Measurements from ENCODE around the gene APBB1IP. TPM values are rescaled to one million over a fixed set of nuclear protein-coding genes. Genes with fewer than 3 reads are reported as not detected.

The APBB1IP gene
- total and polyA plus RNA-seq, 9 of the 15 experiments (the other 6 are each of a cell fraction or from before 2014, with no cell fraction given), result 0.03 to 0.11 (median 0.06) TPM; not detected in 4

DNA sequence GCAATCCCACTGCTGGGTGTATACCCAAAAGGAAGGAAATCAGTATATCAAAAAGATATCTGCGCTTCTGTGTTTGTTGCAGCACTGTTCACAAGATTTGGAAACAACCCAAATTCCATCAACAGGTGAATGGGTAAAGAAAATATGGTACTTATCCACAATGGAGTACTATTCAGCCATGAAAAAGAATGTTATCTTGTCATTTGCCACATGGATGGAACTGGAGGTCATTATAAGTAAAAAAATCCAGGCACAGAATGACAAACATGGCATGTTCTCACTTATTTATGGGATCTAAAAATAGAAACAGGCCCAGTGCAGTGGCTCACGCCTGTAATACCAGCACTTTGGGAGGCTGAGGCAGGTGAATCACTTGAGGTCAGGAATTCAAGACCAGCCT, 15.7 kb downstream of the APBB1IP start:
- Histone ChIP-seq H4K20me1 (replicated peaks; ENCODE audit: control insufficient read depth, insufficient read depth, low read length) (no peaks in the 10 kb centered on the region), H3K4me3 (no peak overlapping the region), H3K9me1 (ENCODE audit: control insufficient read depth, insufficient read depth, low read length) (no peaks in the 10 kb centered on the region), H3K79me2 (ENCODE audit: control insufficient read depth, insufficient read depth, low read length) (no peaks in the 10 kb centered on the region), H3K36me3 (ENCODE audit: control insufficient read depth, insufficient read depth, low read length) (no peaks in the 10 kb centered on the region), H3K27ac (ENCODE audit: extremely low read depth, low read depth, low read length) (no peak overlapping the region), H3K27me3 (ENCODE audit: control insufficient read depth in 2 of 2, insufficient read depth in 2 of 2, low read length in 2 of 2) (no peaks in the 10 kb centered on the region), H3K9me3 (replicated peaks; ENCODE audit: control insufficient read depth, insufficient read depth, low read depth, low read length) (no peaks in the 10 kb centered on the region), H3K4me1 (replicated peaks in 1 of 2; ENCODE audit: control insufficient read depth in 2 of 2, insufficient read depth in 2 of 2, low read length in 2 of 2) (no peaks in the 10 kb centered on the region), H3K9ac (ENCODE audit: insufficient read depth in 1 of 2, low read depth in 2 of 2, low read length in 2 of 2) (no peak overlapping the region), H2AFZ (ENCODE audit: low read depth, low read length) (no peak overlapping the region), H3K4me2 (ENCODE audit: insufficient read depth, low read length) (no peak overlapping the region)
- ChIA-PET CTCF (ENCODE audit: low intra/inter-chr PET ratio) (no interaction called here), POLR2A (no interaction called here)
- in situ Hi-C loops (cut with MboI) (no loop called here), intact Hi-C loops (cut with micrococcal nuclease) (no loop called here)
- BruUV-seq (replicated peaks), result no TSS peak
- 0% methylated on average over 2 of the region's 2 CpGs for WGBS (ENCODE audit: insufficient coverage, low coverage, missing lambda C conversion rate)
- FAIRE-seq (no peak), ATAC-seq (no peak), DNase-seq (ENCODE audit: extremely low read depth in 1 of 4, low spot score in 3 of 4) (no peak)
- TF ChIP-seq, protein P1, sequence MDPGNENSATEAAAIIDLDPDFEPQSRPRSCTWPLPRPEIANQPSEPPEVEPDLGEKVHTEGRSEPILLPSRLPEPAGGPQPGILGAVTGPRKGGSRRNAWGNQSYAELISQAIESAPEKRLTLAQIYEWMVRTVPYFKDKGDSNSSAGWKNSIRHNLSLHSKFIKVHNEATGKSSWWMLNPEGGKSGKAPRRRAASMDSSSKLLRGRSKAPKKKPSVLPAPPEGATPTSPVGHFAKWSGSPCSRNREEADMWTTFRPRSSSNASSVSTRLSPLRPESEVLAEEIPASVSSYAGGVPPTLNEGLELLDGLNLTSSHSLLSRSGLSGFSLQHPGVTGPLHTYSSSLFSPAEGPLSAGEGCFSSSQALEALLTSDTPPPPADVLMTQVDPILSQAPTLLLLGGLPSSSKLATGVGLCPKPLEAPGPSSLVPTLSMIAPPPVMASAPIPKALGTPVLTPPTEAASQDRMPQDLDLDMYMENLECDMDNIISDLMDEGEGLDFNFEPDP (CRISPR knock-in tag; IDR thresholded peaks at IDR 0.05), result no peak
- TF ChIP-seq ESRRA (IDR thresholded peaks at IDR 0.05; ENCODE audit: borderline replicate concordance, low read depth) (no peak), KLF16 (IDR thresholded peaks at IDR 0.05) (no peak), TSHZ1 (CRISPR knock-in tag; IDR thresholded peaks at IDR 0.05) (no peak), PHF20 (IDR thresholded peaks at IDR 0.05; ENCODE audit: partially characterized antibody) (no peak), SMAD3 (CRISPR knock-in tag; conservative IDR thresholded peaks at IDR 0.05) (no peak), ZNF143 (CRISPR knock-in tag; IDR thresholded peaks at IDR 0.05) (no peak), SMARCE1 (IDR thresholded peaks at IDR 0.05) (no peak), RBM39 (optimal IDR thresholded peaks at IDR 0.05; ENCODE audit: low read depth, low read length) (no peak), AFF4 (CRISPR knock-in tag; IDR thresholded peaks at IDR 0.05) (no peak), ZNF253 (CRISPR knock-in tag; conservative IDR thresholded peaks at IDR 0.05) (no peak)
- TF ChIP-seq, protein P2, sequence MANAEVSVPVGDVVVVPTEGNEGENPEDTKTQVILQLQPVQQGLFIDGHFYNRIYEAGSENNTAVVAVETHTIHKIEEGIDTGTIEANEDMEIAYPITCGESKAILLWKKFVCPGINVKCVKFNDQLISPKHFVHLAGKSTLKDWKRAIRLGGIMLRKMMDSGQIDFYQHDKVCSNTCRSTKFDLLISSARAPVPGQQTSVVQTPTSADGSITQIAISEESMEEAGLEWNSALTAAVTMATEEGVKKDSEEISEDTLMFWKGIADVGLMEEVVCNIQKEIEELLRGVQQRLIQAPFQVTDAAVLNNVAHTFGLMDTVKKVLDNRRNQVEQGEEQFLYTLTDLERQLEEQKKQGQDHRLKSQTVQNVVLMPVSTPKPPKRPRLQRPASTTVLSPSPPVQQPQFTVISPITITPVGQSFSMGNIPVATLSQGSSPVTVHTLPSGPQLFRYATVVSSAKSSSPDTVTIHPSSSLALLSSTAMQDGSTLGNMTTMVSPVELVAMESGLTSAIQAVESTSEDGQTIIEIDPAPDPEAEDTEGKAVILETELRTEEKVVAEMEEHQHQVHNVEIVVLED (CRISPR knock-in tag; IDR thresholded peaks at IDR 0.05), result no peak
- TF ChIP-seq, protein P3, sequence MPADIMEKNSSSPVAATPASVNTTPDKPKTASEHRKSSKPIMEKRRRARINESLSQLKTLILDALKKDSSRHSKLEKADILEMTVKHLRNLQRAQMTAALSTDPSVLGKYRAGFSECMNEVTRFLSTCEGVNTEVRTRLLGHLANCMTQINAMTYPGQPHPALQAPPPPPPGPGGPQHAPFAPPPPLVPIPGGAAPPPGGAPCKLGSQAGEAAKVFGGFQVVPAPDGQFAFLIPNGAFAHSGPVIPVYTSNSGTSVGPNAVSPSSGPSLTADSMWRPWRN (IDR thresholded peaks at IDR 0.05; ENCODE audit: low read depth), result no peak

Measured in K562 (cell line).